Measurements from ENCODE around the gene NLRC3. TPM values are rescaled to one million over a fixed set of nuclear protein-coding genes. Genes with fewer than 3 reads are reported as not detected.

The NLRC3 gene
- total RNA-seq, 1 experiment from 2014 or later = not detected

- no peaks in the 10 kb centered on the region for H3K4me1 ChIP-seq (ENCODE audit: insufficient read depth, low read length)
- no peaks in the 10 kb centered on the region for H4K20me1 ChIP-seq (ENCODE audit: low read length)
- no peaks in the 10 kb centered on the region for H3K27me3 ChIP-seq (ENCODE audit: low read length)
- no peak overlapping the region for H3K4me2 ChIP-seq (ENCODE audit: low read length)
- no peak for DNase-seq
- no peaks in the 10 kb centered on the region for H3K9me3 ChIP-seq (ENCODE audit: low read length)
- H3K9me2 ChIP-seq (replicated peaks; ENCODE audit: low read length) = no peaks in the 10 kb centered on the region
- ChIA-PET POLR2A (ENCODE audit: unreplicated experiment) (no interaction called here), CTCF (no interaction called here)
- H3K36me3 ChIP-seq (ENCODE audit: low read depth, low read length) = no peaks in the 10 kb centered on the region
- no peaks in the 10 kb centered on the region for H3K79me2 ChIP-seq (ENCODE audit: low read length)
- no peak overlapping the region for H2AFZ ChIP-seq (ENCODE audit: low read length)
- H3K27ac ChIP-seq (ENCODE audit: low read length) = no peak overlapping the region
- TF ChIP-seq EZH2phosphoT487 (IDR thresholded peaks at IDR 0.05; ENCODE audit: borderline replicate concordance, low read length) = no peak
- TF ChIP-seq CTCF (conservative IDR thresholded peaks at IDR 0.05; ENCODE audit: low read depth, low read length) = no peak
- no peak for TF ChIP-seq EZH2 (IDR thresholded peaks at IDR 0.05; ENCODE audit: low read length, unreplicated experiment)
- BruUV-seq (replicated peaks) = no TSS peak
- intact Hi-C loops (cut with micrococcal nuclease) = no loop called here
- no peak for ATAC-seq
- H3K4me3 ChIP-seq (ENCODE audit: low read length) = no peak overlapping the region
- H3K9ac ChIP-seq (ENCODE audit: low read length) = no peak overlapping the region
- no peaks in the 10 kb centered on the region for H3F3A ChIP-seq (ENCODE audit: low read length, unreplicated experiment)
Measured at GRCh38 chr16:3575491-3575890, 1.7 kb downstream of the NLRC3 start.

- H2AFZ ChIP-seq (ENCODE audit: low read length) = no peak overlapping the region
- H3K4me2 ChIP-seq (ENCODE audit: low read length) = no peak overlapping the region
- no peaks in the 10 kb centered on the region for H3K9me2 ChIP-seq (replicated peaks; ENCODE audit: low read length)
- no peak overlapping the region for H3K4me3 ChIP-seq (ENCODE audit: low read length)
- H3K36me3 ChIP-seq (ENCODE audit: low read depth, low read length) = no peaks in the 10 kb centered on the region
- no peaks in the 10 kb centered on the region for H3K4me1 ChIP-seq (ENCODE audit: insufficient read depth, low read length)
- H3K27ac ChIP-seq (ENCODE audit: low read length) = no peak overlapping the region
- ChIA-PET CTCF (no interaction called here), POLR2A (ENCODE audit: unreplicated experiment) (no interaction called here)
- no peaks in the 10 kb centered on the region for H3K79me2 ChIP-seq (ENCODE audit: low read length)
- TF ChIP-seq EZH2 (IDR thresholded peaks at IDR 0.05; ENCODE audit: low read length, unreplicated experiment) = no peak
- no peak for TF ChIP-seq EZH2phosphoT487 (IDR thresholded peaks at IDR 0.05; ENCODE audit: borderline replicate concordance, low read length)
- no peak for TF ChIP-seq CTCF (conservative IDR thresholded peaks at IDR 0.05; ENCODE audit: low read depth, low read length)
- BruUV-seq (replicated peaks) = no TSS peak
- H3K9ac ChIP-seq (ENCODE audit: low read length) = no peak overlapping the region
- no peaks in the 10 kb centered on the region for H4K20me1 ChIP-seq (ENCODE audit: low read length)
- ATAC-seq (no peak), DNase-seq (no peak)
- intact Hi-C loops (cut with micrococcal nuclease) = no loop called here
- no peaks in the 10 kb centered on the region for H3F3A ChIP-seq (ENCODE audit: low read length, unreplicated experiment)
- H3K27me3 ChIP-seq (ENCODE audit: low read length) = no peaks in the 10 kb centered on the region
- no peaks in the 10 kb centered on the region for H3K9me3 ChIP-seq (ENCODE audit: low read length)
Measured at GRCh38 chr16:3574195-3574594, 3.0 kb downstream of the NLRC3 start.

- ChIA-PET POLR2A (ENCODE audit: unreplicated experiment) (no interaction called here), CTCF (no interaction called here)
- H3K27ac ChIP-seq (ENCODE audit: low read length) = no peak overlapping the region
- H3K4me1 ChIP-seq (ENCODE audit: insufficient read depth, low read length) = no peaks in the 10 kb centered on the region
- no peaks in the 10 kb centered on the region for H3F3A ChIP-seq (ENCODE audit: low read length, unreplicated experiment)
- no peaks in the 10 kb centered on the region for H3K79me2 ChIP-seq (ENCODE audit: low read length)
- ATAC-seq = no peak
- BruUV-seq (replicated peaks) = no TSS peak
- H3K9me2 ChIP-seq (replicated peaks; ENCODE audit: low read length) = no peaks in the 10 kb centered on the region
- no peak overlapping the region for H2AFZ ChIP-seq (ENCODE audit: low read length)
- no peak for TF ChIP-seq EZH2phosphoT487 (IDR thresholded peaks at IDR 0.05; ENCODE audit: borderline replicate concordance, low read length)
- no peak for TF ChIP-seq EZH2 (IDR thresholded peaks at IDR 0.05; ENCODE audit: low read length, unreplicated experiment)
- no peak for TF ChIP-seq CTCF (conservative IDR thresholded peaks at IDR 0.05; ENCODE audit: low read depth, low read length)
- no peak overlapping the region for H3K9ac ChIP-seq (ENCODE audit: low read length)
- H3K27me3 ChIP-seq (ENCODE audit: low read length) = no peaks in the 10 kb centered on the region
- DNase-seq = no peak
- no peaks in the 10 kb centered on the region for H3K36me3 ChIP-seq (ENCODE audit: low read depth, low read length)
- H3K9me3 ChIP-seq (ENCODE audit: low read length) = no peaks in the 10 kb centered on the region
- no peak overlapping the region for H3K4me2 ChIP-seq (ENCODE audit: low read length)
- H3K4me3 ChIP-seq (ENCODE audit: low read length) = no peak overlapping the region
- no peaks in the 10 kb centered on the region for H4K20me1 ChIP-seq (ENCODE audit: low read length)
- intact Hi-C loops (cut with micrococcal nuclease) = no loop called here
Measured at GRCh38 chr16:3573146-3573815, 3.9 kb downstream of the NLRC3 start.

Data from PC-3 (cell line).